Activated CD4-positive, alpha-beta T cell treated with anti-CD3 and anti-CD28 coated beads, Interleukin-2, amount 10 ng/mL, durations not matched to agents 24 days and 14 days (primary cell): Measurements from ENCODE around the gene ANKRD33B. TPM values are rescaled to one million over a fixed set of nuclear protein-coding genes. Genes with fewer than 3 reads are reported as not detected.

ENCODE experiments used
- DNase-seq: peaks from one replicate; pipeline ENCODE4 v3.0.0; 2022
- H3K27ac Mint-ChIP-seq: one replicate; pipeline ENCODE4 v1.8.0; 2022; ENCODE audit warnings: mild to moderate bottlenecking, mixed read lengths
- H3K27me3 Mint-ChIP-seq: one replicate; pipeline ENCODE4 v1.8.0; 2022; ENCODE audit warnings: mixed read lengths
- H3K36me3 Mint-ChIP-seq: one replicate; pipeline ENCODE4 v1.8.0; 2022; ENCODE audit warnings: low read depth, mild to moderate bottlenecking, mixed read lengths
- H3K4me1 Mint-ChIP-seq: one replicate; pipeline ENCODE4 v1.8.0; 2021; ENCODE audit warnings: mixed read lengths
- H3K4me3 Mint-ChIP-seq: one replicate; pipeline ENCODE4 v1.8.0; 2022; ENCODE audit warnings: mild to moderate bottlenecking, moderate library complexity, mixed read lengths
- H3K9me3 Mint-ChIP-seq: one replicate; pipeline ENCODE4 v1.8.0; 2021; ENCODE audit warnings: mixed read lengths
- intact Hi-C: fragments of 100-400 bp; cut with micrococcal nuclease; formaldehyde crosslinking; loops from one replicate; pipeline ENCODE4 v1.15.1; 2023
- total RNA-seq: library from RNA; stranded (reverse); gene quantifications from 2 replicates; pipeline ENCODE4 v1.2.3, GENCODE V29; 2022

The ANKRD33B gene
- total RNA-seq, 1 donor from 2014 or later = 21.7 TPM

DNA sequence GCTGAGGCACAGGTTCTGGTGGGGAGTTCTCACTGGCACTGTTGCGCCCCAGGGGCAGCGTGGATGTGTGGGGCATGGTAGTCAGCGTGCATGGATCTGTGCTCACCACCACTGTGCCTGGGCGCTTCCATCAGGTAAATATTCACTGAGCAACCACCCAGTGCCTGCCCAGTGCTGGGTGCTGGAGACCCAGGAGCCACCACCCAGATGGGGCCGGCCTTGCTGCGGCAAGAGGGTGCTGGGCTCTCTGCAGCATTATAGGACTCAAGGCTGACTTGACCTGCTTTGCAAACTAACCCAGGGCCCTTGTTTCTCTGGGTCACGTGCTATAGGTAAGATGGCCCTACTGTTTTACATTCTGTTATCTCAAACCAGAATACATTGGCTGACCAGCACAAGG, 136.6 kb downstream of the ANKRD33B start:
- no peaks in the 10 kb centered on the region for H3K9me3 Mint-ChIP-seq
- no peak overlapping the region for H3K4me3 Mint-ChIP-seq
- H3K27ac Mint-ChIP-seq = no peak overlapping the region
- peaks cover 1% of the 10 kb centered on the region for H3K36me3 Mint-ChIP-seq
- intact Hi-C loops = loop anchor here (5.0 to 10.0 kb wide), 2 partner anchors 62 to 154 kb away; partner anchors contain the start of gene DAP
- DNase-seq = no peak
- H3K4me1 Mint-ChIP-seq = peaks cover 26% of the 10 kb centered on the region
- H3K27me3 Mint-ChIP-seq = no peaks in the 10 kb centered on the region

DNA sequence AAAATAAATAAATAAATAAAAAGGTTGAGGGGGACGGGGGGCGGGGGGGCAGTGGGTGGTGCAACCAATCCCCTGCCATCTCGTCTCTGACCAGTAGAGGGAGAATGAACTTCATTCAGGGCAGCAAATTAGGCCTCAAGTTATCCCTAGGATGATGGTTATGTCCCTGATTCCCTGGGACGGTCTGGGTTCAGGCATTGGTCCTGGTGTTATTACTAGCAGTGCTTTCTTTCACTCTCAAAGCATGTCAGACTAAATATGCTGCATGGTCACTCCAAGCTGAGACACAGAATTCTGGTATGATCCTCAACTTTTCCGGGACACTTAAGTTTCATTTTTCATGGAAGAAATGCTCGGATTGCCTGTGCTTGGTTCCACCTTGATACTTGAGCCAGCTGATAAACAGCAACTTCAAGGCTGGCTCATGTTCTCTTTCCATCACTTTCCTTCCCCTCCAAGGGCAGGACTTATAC, 137.7 kb downstream of the ANKRD33B start:
- Mint-ChIP-seq H3K27ac (no peak overlapping the region), H3K4me1 (peaks cover 26% of the 10 kb centered on the region), H3K9me3 (no peaks in the 10 kb centered on the region), H3K27me3 (no peaks in the 10 kb centered on the region), H3K4me3 (no peak overlapping the region), H3K36me3 (peaks cover 1% of the 10 kb centered on the region)
- intact Hi-C loops = loop anchor here (5.0 to 10.0 kb wide), 2 partner anchors 61 to 153 kb away; partner anchors contain the start of gene DAP
- peak; percentile 75 for DNase-seq

DNA sequence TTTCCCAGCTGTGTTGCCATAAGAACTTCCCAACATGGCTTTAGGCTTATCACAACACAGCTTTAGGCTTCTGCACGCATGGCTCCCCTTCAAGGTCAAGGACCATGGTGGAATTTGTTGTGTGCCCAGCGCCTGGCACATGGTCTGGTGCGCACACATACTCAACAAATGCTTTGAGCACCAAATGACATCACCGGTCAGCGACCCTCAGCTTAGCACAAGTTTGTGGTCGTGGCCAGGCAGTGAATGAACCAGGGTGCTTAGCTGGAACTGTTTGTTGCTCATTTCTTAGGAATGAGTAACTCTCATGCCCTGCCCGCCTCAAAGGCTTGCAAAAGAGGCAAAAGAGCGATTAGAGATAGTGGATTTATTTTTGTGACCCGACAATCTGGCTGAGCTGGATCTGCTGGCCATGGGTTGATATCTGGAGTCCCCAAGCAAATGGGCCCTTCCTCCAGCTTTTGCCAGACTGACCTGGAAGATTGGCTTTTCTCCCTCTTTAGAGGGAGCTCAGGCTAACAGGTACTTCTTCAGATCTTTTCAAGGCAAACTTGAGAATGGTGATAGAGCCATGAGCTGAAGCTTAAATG, 138.3 kb downstream of the ANKRD33B start:
- H3K9me3 Mint-ChIP-seq = no peaks in the 10 kb centered on the region
- no peak overlapping the region for H3K27ac Mint-ChIP-seq
- no peak for DNase-seq
- no peak overlapping the region for H3K4me3 Mint-ChIP-seq
- H3K36me3 Mint-ChIP-seq = peaks cover 1% of the 10 kb centered on the region
- no peaks in the 10 kb centered on the region for H3K27me3 Mint-ChIP-seq
- H3K4me1 Mint-ChIP-seq = peaks cover 27% of the 10 kb centered on the region
- intact Hi-C loops = loop anchor here (5.0 to 10.0 kb wide), 2 partner anchors 60 to 153 kb away; partner anchors contain the start of gene DAP

DNA sequence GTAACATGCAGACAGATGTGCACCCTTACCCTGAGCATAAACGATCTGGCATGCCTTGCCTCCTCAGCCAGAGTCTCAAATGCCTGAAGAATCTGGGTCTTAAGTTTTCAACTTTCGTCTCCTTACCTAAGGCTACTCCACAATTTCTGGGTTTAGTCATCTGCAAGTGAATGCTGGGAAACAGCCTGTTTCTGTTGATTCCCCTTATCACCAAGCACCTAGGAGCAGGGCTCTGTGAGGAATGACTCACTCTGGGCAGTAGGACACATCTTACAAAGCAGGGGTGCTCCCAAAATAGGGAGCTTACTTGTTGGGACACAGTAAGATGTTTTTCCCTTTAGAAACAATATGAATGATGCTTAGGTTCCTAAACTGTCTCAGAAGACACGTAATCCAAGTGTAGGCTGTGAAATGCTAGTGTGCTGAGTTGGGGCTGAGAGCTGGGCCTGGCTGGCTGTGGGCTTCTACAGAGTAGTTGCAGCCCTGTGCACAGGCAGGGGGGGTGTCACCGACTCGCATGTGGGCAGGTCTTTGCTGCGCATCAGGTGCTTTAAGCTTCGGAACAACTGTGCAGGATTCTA, 139.1 kb downstream of the ANKRD33B start:
- H3K27me3 Mint-ChIP-seq = no peaks in the 10 kb centered on the region
- DNase-seq = no peak
- H3K36me3 Mint-ChIP-seq = no peaks in the 10 kb centered on the region
- H3K4me3 Mint-ChIP-seq = no peak overlapping the region
- no peak overlapping the region for H3K27ac Mint-ChIP-seq
- intact Hi-C loops = loop anchor here (5.0 to 10.0 kb wide), 2 partner anchors 59 to 152 kb away; partner anchors contain the start of gene DAP
- H3K4me1 Mint-ChIP-seq = peaks cover 27% of the 10 kb centered on the region
- H3K9me3 Mint-ChIP-seq = no peaks in the 10 kb centered on the region

DNA sequence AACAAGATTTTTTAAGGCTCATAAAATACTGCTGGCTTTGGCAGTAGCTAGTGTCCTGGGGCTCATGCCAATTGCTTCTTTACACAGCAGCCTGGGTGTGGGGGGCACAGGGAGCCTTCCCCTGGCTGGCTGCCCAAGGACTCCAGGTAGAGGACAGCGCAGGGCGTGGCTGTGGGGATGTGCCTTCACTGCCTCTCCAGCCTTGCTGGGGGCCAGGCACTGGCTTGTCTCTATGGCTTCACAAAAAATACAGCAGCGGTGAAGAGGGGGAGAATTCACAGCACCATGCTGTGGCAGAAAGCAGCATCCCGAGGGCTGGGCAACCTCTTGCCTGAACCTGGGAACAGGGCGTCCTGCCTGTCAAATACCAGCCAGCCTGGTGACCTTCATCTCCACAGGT, 139.8 kb downstream of the ANKRD33B start:
- intact Hi-C loops = loop anchor here (5.0 to 10.0 kb wide), 2 partner anchors 59 to 151 kb away; partner anchors contain the start of gene DAP
- Mint-ChIP-seq H3K36me3 (no peaks in the 10 kb centered on the region), H3K4me3 (no peak overlapping the region), H3K27me3 (no peaks in the 10 kb centered on the region), H3K4me1 (peaks cover 27% of the 10 kb centered on the region), H3K9me3 (no peaks in the 10 kb centered on the region), H3K27ac (no peak overlapping the region)
- no peak for DNase-seq

DNA sequence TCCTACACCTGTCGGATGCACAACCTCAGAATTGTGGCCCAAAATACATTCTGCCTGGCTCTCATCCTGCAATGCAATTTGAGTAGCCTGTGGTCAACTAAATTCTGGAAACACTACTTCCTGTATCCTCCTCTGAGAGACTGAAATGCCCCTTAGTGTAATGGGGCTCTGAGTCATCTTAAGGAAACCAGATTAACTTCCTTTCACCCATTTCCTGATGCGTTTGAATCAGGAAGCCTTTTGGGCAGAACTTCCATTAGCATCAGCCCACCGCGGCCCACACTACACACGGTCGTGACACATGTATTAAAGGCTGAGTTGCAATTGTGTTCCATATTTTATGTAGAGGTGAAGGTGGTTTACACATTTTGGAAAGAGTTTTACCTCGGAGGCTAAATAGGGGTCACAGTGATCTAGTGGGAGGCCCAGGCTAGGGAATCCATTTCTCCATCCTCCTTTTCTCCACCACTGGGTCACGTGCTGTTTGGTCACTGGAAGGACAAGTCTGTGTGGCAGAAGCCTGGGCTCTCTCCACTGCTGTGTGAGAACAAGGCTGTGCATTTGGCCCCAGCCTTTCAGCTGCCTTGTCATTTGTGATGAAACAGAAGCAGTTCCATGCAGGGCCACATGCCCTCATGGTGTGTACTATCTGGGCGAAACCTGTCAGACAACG, 141.2 kb downstream of the ANKRD33B start:
- intact Hi-C loops = loop anchor here (5.0 to 10.0 kb wide), 2 partner anchors 57 to 150 kb away; partner anchors contain the start of gene DAP
- H3K27ac Mint-ChIP-seq = peak overlapping the region; percentile 32
- H3K4me1 Mint-ChIP-seq = peaks cover 21% of the 10 kb centered on the region
- no peaks in the 10 kb centered on the region for H3K36me3 Mint-ChIP-seq
- H3K9me3 Mint-ChIP-seq = no peaks in the 10 kb centered on the region
- no peaks in the 10 kb centered on the region for H3K27me3 Mint-ChIP-seq
- no peak for DNase-seq
- no peak overlapping the region for H3K4me3 Mint-ChIP-seq

DNA sequence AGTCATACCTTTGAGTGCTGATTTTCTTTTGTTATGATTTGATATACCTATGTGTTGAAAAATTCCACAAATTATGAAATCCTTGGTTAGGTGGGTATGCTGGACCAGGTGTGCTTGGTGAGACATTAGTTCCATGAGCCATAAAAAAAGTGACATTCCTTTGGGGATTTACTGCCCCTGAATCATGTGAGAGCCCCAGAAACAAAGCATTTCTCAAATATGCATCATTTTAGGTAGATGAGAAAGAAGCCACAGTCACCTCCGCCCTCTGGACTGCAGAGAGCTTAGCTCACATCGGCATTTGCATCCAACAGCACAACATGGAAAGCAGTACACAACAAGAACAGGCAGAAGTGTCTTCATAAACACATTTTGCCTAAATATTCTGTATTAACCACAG, 141.9 kb downstream of the ANKRD33B start:
- Mint-ChIP-seq H3K27ac (no peak overlapping the region), H3K9me3 (no peaks in the 10 kb centered on the region), H3K27me3 (no peaks in the 10 kb centered on the region), H3K4me3 (no peak overlapping the region), H3K4me1 (peaks cover 18% of the 10 kb centered on the region), H3K36me3 (peaks cover under 1% of the 10 kb centered on the region)
- intact Hi-C loops = loop anchor here (10.0 kb wide), 1 partner anchor 149 kb away; no protein-coding TSS in a partner anchor
- no peak for DNase-seq

DNA sequence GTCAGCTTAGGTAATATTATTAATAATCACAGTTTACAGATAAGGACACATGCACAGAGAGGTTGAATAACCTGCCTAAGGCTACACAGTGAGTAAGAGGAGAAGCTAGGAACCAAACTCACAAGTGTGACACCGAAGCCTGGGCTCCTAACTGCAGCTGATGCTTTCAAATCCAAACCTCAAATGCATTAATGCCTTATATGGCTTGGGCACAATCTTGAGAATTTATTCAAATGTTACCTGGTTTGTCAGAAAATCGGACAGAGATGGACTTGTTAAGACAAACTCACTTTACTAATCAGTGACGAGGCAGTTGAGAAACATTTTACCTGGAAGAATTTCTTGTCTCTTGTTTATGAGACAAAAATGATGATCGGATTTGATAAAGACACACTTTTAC, 142.5 kb downstream of the ANKRD33B start:
- H3K36me3 Mint-ChIP-seq = peaks cover 3% of the 10 kb centered on the region
- no peaks in the 10 kb centered on the region for H3K9me3 Mint-ChIP-seq
- intact Hi-C loops = loop anchor here (10.0 kb wide), 1 partner anchor 148 kb away; no protein-coding TSS in a partner anchor
- no peaks in the 10 kb centered on the region for H3K27me3 Mint-ChIP-seq
- no peak overlapping the region for H3K4me3 Mint-ChIP-seq
- peaks cover 18% of the 10 kb centered on the region for H3K4me1 Mint-ChIP-seq
- DNase-seq = no peak
- H3K27ac Mint-ChIP-seq = no peak overlapping the region

Other genes starting within 250 kb of the ANKRD33B start
- 106 and 113 TPM in 2 replicates for gene MARCHF6, start 210.4 kb upstream of the ANKRD33B start, total RNA-seq
- gene ROPN1L, start 122.2 kb upstream of the ANKRD33B start, total RNA-seq = not detected in 2 replicates
- 54.5 and 54.9 TPM in 2 replicates for gene DAP, start 197.2 kb downstream of the ANKRD33B start, total RNA-seq